Upper lobe of left lung (tissue), 4 donors: ENCODE data around the gene TFAP2C.

Experiments used
- CTCF ChIP-seq, 6 experiments: fragments of 450-650 bp in 4 of 6; fragments of 200-600 bp in 2 of 6; sonication (generic) in 2 of 6; IDR thresholded peaks; one replicate each; pipeline ENCODE4 v1.5.1; 2016 to 2019; ENCODE audit warnings: antibody characterized with exemption in 6 of 6
- EP300 ChIP-seq, 4 donors: sonication (generic); formaldehyde crosslinking; IDR thresholded peaks; one replicate each; pipeline ENCODE4 v1.5.1; 2017; ENCODE audit warnings: antibody characterized with exemption in 4 of 4, control low read depth in 2 of 4
- POLR2A ChIP-seq, 4 donors: fragments of 450-650 bp; IDR thresholded peaks; one replicate each; pipeline ENCODE4 v1.5.1; 2016 to 2017; ENCODE audit warnings: antibody characterized with exemption in 4 of 4, mild to moderate bottlenecking in 2 of 4
- POLR2AphosphoS5 ChIP-seq, 2 donors: sonication (generic); formaldehyde crosslinking; IDR thresholded peaks; one replicate each; pipeline ENCODE4 v1.5.1; 2017; ENCODE audit warnings: antibody characterized with exemption in 2 of 2

GRCh38 chr20:56631318-56631989 is 2.3 kb downstream of the TFAP2C start:
- TF ChIP-seq CTCF (IDR thresholded peaks at IDR 0.05) (no peak), POLR2AphosphoS5 (IDR thresholded peaks at IDR 0.05) (no peak), POLR2A (IDR thresholded peaks at IDR 0.05) (no peak), EP300 (IDR thresholded peaks at IDR 0.05) (no peak)
